Measurements from ENCODE around the gene RAP1GAP2.

The RAP1GAP2 gene

DNA sequence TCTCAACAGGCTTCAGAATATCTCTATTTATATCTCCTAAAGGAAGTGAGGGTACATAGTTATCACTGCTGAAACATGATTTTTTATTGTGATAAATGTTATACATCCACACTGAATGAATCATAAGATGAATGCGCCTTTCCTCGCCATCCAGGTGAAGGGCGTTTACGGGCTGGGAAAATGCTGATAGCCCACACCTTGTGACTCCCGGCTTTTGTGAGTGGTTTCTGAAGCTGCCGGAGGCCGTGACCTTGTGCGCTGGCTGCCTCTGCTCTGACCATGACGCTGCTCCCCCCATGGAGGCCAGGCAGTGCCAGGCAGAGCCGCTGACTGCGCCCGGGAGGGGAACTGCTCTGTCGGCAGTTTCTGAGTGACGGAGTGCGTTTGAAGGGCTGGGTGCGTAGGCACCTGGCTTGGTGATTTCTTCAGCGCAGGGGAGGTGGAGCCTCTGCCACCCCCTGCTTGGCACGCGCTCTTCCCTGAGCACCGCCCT lies 97.2 kb downstream of the RAP1GAP2 start:
- H3K4me3 ChIP-seq (ENCODE audit: low read depth, low read length), result no peak overlapping the region
- no peak for DNase-seq (ENCODE audit: low read depth)
- TF ChIP-seq, protein P1, sequence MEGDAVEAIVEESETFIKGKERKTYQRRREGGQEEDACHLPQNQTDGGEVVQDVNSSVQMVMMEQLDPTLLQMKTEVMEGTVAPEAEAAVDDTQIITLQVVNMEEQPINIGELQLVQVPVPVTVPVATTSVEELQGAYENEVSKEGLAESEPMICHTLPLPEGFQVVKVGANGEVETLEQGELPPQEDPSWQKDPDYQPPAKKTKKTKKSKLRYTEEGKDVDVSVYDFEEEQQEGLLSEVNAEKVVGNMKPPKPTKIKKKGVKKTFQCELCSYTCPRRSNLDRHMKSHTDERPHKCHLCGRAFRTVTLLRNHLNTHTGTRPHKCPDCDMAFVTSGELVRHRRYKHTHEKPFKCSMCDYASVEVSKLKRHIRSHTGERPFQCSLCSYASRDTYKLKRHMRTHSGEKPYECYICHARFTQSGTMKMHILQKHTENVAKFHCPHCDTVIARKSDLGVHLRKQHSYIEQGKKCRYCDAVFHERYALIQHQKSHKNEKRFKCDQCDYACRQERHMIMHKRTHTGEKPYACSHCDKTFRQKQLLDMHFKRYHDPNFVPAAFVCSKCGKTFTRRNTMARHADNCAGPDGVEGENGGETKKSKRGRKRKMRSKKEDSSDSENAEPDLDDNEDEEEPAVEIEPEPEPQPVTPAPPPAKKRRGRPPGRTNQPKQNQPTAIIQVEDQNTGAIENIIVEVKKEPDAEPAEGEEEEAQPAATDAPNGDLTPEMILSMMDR (conservative IDR thresholded peaks at IDR 0.05; ENCODE audit: low read depth, low read length), result no peak

DNA sequence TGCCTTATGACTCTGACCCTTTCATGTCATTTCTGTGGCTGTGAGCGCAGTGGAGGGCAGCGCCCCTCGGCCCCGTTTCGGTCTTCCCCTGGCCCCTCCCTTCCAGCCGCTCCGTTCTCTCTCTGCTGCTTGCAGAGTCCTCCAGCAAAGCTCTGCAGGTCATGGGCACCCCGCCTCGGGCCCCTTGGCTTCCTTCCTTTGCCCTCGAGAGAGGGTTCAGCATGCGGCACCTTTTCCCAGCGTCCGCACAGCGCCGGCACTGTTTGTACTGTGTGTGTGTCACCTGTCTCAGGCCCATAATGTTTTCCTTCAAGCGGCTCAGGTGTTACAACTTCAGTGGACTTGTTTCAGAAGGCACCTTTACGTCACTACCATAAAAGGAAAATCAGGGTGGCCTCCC lies 98.5 kb downstream of the RAP1GAP2 start:
- DNase-seq (ENCODE audit: low read depth), result no peak
- no peak overlapping the region for H3K4me3 ChIP-seq (ENCODE audit: low read depth, low read length)
- TF ChIP-seq, protein P1 (conservative IDR thresholded peaks at IDR 0.05; ENCODE audit: low read depth, low read length), result no peak

DNA sequence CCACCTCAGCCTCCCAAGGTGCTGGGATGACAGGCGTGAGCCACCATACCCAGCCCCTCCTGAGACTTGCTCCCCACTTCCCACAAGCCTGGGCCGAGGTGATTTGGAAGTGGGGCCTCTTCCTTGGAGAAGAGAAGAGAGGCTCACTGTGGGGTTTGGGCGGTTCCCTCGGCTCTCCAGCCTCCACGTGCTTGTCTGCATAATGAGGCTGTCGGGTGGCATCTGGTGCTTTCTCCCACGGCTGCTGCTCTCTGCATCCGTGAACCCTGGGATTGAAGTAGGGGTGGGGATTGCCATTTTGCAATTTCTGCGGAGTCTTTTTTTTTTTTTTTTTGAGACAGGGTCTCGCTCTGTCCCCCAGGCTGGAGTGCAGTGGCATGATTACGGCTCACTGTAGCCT lies 101.4 kb downstream of the RAP1GAP2 start:
- no peak for DNase-seq (ENCODE audit: low read depth)
- H3K4me3 ChIP-seq (ENCODE audit: low read depth, low read length), result no peak overlapping the region
- TF ChIP-seq, protein P1 (conservative IDR thresholded peaks at IDR 0.05; ENCODE audit: low read depth, low read length), result no peak

DNA sequence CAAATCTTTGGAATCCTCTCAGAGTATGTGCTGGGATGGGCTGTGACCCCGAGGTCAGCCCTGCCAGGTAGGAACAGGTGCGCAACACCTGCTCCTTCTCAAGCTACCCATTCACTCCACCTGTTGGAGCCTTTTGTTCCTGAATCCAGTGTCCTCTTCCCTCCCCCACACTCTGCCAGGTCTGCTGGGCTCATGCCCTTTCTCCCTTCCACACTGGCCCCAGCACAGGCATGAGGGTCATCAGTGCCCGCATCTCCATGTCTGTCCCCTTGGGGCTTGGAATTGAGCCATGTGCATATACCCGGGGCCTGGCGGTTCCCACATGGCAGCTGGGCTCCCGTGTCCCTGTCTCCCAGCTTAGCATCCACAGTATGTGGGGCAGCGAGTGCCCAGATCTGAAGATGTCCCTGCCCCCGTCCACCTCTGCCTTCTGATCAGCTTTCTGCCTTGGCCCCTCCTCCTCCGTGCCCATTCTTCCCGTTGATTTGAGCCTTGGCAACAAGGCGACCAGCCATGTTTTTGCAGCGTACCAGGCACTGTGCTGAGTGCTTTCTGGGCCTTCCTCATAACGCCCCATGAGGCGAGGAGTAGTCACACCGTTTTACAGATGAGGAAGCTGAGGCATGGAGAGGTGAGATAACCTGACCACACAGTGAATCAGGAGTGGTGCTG lies 102.2 kb downstream of the RAP1GAP2 start:
- no peak for DNase-seq (ENCODE audit: low read depth)
- TF ChIP-seq, protein P1 (conservative IDR thresholded peaks at IDR 0.05; ENCODE audit: low read depth, low read length), result no peak
- no peak overlapping the region for H3K4me3 ChIP-seq (ENCODE audit: low read depth, low read length)

DNA sequence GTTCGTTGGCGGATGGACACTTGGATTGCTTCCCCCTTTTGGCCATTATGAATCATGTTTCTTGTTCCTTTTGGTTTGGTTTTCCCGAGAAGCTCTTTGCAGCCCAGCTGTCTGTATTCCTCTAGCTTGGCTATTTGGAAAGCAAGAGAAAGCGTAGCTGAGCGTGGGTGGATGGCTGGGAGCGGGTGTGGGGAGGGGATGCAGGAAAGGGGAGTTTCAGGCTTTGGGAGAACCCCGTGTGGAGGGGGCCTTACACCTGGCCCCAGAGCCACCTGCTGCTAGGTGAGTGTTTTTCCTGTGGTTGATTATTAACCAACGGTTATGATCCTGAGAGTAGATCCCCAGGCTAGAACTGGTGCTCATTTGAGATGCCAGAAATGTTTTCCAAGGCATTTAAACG lies 103.7 kb downstream of the RAP1GAP2 start:
- DNase-seq (ENCODE audit: low read depth), result no peak
- TF ChIP-seq, protein P1 (conservative IDR thresholded peaks at IDR 0.05; ENCODE audit: low read depth, low read length), result no peak
- no peak overlapping the region for H3K4me3 ChIP-seq (ENCODE audit: low read depth, low read length)

DNA sequence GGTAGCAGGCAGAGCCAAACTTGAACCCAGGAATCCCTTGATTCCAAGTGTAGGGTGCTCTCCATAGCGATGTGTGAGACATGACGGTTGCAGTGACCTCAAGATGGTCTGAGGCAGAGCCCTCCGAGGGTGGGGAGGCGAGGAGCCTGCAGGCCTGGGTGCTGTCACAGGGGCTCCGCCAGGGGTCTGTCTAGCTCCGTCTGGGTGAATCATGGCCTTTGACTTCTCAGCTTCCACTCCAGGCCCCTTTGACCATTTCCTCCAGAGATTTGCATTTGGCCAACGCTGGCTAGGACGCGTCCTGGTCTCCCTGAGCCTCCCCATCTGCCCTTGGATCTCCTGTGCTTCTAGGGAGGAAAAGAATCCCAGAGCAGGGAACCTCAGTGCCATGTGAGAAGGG lies 104.6 kb downstream of the RAP1GAP2 start:
- no peak overlapping the region for H3K4me3 ChIP-seq (ENCODE audit: low read depth, low read length)
- DNase-seq (ENCODE audit: low read depth), result no peak
- TF ChIP-seq, protein P1 (conservative IDR thresholded peaks at IDR 0.05; ENCODE audit: low read depth, low read length), result no peak

DNA sequence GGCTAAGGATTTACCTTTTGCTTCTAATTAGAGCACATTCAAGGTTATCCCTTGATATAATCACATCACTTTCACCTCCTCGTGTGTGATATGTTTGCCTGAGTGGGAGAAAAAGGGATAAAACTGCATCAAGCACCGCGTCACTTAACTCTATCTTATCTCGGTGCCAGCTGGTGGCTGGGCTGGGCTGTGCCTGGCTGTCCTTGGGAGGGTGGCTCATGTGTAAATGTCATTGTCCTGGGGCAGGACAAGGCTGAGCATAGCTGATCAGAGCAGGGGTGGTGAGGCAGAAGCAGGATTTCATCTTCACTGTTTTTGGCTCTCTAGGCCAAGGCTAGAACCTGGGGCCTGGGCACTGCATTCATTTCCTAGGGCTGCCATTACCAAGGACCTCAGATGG lies 105.3 kb downstream of the RAP1GAP2 start:
- no peak for DNase-seq (ENCODE audit: low read depth)
- TF ChIP-seq, protein P1 (conservative IDR thresholded peaks at IDR 0.05; ENCODE audit: low read depth, low read length), result no peak
- no peak overlapping the region for H3K4me3 ChIP-seq (ENCODE audit: low read depth, low read length)

Measured in choroid plexus epithelial cell (primary cell).